ENCODE measurements around the gene PLXNA4. TPM values are rescaled to one million over a fixed set of nuclear protein-coding genes. Genes with fewer than 3 reads are reported as not detected.

The PLXNA4 gene
- total and polyA plus RNA-seq, 4 donors, result 0.04 to 1.1 (median 0.41) TPM

DNA sequence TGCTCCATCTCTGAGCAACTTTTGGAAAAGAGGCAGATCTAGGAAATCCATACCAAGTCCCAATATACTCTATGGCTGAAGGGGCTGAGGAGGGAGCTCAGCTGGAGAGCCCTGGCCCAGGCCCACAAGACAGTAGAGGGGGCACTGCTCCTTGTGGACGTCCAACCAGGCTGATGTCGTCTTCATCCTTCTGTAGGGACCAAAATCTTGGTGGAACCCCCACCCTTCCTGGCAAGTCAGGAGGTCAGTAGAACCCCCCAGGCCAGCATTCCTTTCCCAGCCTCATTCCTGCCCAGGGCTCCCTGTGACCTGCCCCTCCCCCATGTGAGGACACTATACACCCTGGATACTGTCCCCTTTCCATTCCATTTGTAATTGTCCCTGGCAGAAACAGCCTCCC is 152.0 kb downstream of the PLXNA4 start:
- H3K4me3 ChIP-seq (ENCODE audit: low read depth in 1 of 3, low read length in 3 of 3), result no peak overlapping the region
- H3K27ac ChIP-seq (ENCODE audit: low read depth in 1 of 2, low read length in 2 of 2), result peak overlapping the region; percentile 44 to 54
- no peaks in the 10 kb centered on the region for H3K36me3 ChIP-seq (ENCODE audit: control insufficient read depth in 4 of 4, insufficient read depth in 3 of 4, low read depth in 1 of 4, low read length in 3 of 4)
- TF ChIP-seq RAD21 (IDR thresholded peaks at IDR 0.05) (no peak), SP1 (IDR thresholded peaks at IDR 0.05) (no peak)
- H3K9me3 ChIP-seq (ENCODE audit: control insufficient read depth in 4 of 4, low read length in 3 of 4), result no peaks in the 10 kb centered on the region
- H3K4me1 ChIP-seq (ENCODE audit: control insufficient read depth in 4 of 4, insufficient read depth in 4 of 4, low read length in 3 of 4), result peaks cover 6 to 48% (median 44%) of the 10 kb centered on the region in 4 donors
- no peak for DNase-seq (ENCODE audit: low spot score)
- no peak overlapping the region for H3K9ac ChIP-seq (ENCODE audit: low read depth in 1 of 2, low read length in 2 of 2)
- WGBS, result 89% methylated on average over 2 of the region's 2 CpGs
- H3K27me3 ChIP-seq (ENCODE audit: control insufficient read depth in 4 of 4, insufficient read depth in 4 of 4, low read length in 3 of 4), result no peaks in the 10 kb centered on the region

- Histone ChIP-seq H3K4me1 (ENCODE audit: control insufficient read depth in 4 of 4, insufficient read depth in 4 of 4, low read length in 3 of 4) (peaks cover 6 to 44% (median 40%) of the 10 kb centered on the region in 4 donors), H3K36me3 (ENCODE audit: control insufficient read depth in 4 of 4, insufficient read depth in 3 of 4, low read depth in 1 of 4, low read length in 3 of 4) (no peaks in the 10 kb centered on the region), H3K9me3 (ENCODE audit: control insufficient read depth in 4 of 4, low read length in 3 of 4) (no peaks in the 10 kb centered on the region), H3K27me3 (ENCODE audit: control insufficient read depth in 4 of 4, insufficient read depth in 4 of 4, low read length in 3 of 4) (no peaks in the 10 kb centered on the region), H3K9ac (ENCODE audit: low read depth in 1 of 2, low read length in 2 of 2) (no peak overlapping the region), H3K27ac (ENCODE audit: low read depth in 1 of 2, low read length in 2 of 2) (peak overlapping the region; percentile 44 to 54), H3K4me3 (ENCODE audit: low read depth in 1 of 3, low read length in 3 of 3) (no peak overlapping the region)
- WGBS, result 46% methylated on average over 10 of the region's 10 CpGs
- peak; percentile 52 for DNase-seq (ENCODE audit: low spot score)
- TF ChIP-seq GABPA (IDR thresholded peaks at IDR 0.05 in 1 of 2, conservative IDR thresholded peaks at IDR 0.05 in 1 of 2) (no peak), RXRA (IDR thresholded peaks at IDR 0.05) (peak; percentile 96 to 97), FOXA2 (IDR thresholded peaks at IDR 0.05) (no peak), REST (IDR thresholded peaks at IDR 0.05) (no peak), NR2F2 (IDR thresholded peaks at IDR 0.05) (peak; percentile 68), FOXA1 (IDR thresholded peaks at IDR 0.05) (no peak), JUND (IDR thresholded peaks at IDR 0.05) (no peak), HNF4G (IDR thresholded peaks at IDR 0.05) (peak; percentile 23), ATF3 (IDR thresholded peaks at IDR 0.05) (no peak), HNF4A (conservative IDR thresholded peaks at IDR 0.05) (peak; percentile 77 to 78), YY1 (IDR thresholded peaks at IDR 0.05) (no peak), RAD21 (IDR thresholded peaks at IDR 0.05) (peak in 1 of 2 donors; percentile 8), EGR1 (IDR thresholded peaks at IDR 0.05; ENCODE audit: low read depth in 2 of 2) (no peak), SP1 (IDR thresholded peaks at IDR 0.05) (peak; percentile 43), TAF1 (conservative IDR thresholded peaks at IDR 0.05) (no peak)
- TF ChIP-seq, protein P1, sequence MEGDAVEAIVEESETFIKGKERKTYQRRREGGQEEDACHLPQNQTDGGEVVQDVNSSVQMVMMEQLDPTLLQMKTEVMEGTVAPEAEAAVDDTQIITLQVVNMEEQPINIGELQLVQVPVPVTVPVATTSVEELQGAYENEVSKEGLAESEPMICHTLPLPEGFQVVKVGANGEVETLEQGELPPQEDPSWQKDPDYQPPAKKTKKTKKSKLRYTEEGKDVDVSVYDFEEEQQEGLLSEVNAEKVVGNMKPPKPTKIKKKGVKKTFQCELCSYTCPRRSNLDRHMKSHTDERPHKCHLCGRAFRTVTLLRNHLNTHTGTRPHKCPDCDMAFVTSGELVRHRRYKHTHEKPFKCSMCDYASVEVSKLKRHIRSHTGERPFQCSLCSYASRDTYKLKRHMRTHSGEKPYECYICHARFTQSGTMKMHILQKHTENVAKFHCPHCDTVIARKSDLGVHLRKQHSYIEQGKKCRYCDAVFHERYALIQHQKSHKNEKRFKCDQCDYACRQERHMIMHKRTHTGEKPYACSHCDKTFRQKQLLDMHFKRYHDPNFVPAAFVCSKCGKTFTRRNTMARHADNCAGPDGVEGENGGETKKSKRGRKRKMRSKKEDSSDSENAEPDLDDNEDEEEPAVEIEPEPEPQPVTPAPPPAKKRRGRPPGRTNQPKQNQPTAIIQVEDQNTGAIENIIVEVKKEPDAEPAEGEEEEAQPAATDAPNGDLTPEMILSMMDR (IDR thresholded peaks at IDR 0.05; ENCODE audit: low read depth, low read length, missing input control), result no peak
- TF ChIP-seq, protein P2, sequence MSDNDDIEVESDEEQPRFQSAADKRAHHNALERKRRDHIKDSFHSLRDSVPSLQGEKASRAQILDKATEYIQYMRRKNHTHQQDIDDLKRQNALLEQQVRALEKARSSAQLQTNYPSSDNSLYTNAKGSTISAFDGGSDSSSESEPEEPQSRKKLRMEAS (IDR thresholded peaks at IDR 0.05), result no peak
- TF ChIP-seq, protein P3, sequence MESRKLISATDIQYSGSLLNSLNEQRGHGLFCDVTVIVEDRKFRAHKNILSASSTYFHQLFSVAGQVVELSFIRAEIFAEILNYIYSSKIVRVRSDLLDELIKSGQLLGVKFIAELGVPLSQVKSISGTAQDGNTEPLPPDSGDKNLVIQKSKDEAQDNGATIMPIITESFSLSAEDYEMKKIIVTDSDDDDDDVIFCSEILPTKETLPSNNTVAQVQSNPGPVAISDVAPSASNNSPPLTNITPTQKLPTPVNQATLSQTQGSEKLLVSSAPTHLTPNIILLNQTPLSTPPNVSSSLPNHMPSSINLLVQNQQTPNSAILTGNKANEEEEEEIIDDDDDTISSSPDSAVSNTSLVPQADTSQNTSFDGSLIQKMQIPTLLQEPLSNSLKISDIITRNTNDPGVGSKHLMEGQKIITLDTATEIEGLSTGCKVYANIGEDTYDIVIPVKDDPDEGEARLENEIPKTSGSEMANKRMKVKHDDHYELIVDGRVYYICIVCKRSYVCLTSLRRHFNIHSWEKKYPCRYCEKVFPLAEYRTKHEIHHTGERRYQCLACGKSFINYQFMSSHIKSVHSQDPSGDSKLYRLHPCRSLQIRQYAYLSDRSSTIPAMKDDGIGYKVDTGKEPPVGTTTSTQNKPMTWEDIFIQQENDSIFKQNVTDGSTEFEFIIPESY (IDR thresholded peaks at IDR 0.05), result no peak
Measured at GRCh38 chr7:132423594-132424200, 152.6 kb downstream of the PLXNA4 start.
